ENCODE data around the gene ATAD3B.
A peak's percentile ranks its signal among the peaks of the same experiment; 100 is the strongest.

Gene ATAD3B

DNA sequence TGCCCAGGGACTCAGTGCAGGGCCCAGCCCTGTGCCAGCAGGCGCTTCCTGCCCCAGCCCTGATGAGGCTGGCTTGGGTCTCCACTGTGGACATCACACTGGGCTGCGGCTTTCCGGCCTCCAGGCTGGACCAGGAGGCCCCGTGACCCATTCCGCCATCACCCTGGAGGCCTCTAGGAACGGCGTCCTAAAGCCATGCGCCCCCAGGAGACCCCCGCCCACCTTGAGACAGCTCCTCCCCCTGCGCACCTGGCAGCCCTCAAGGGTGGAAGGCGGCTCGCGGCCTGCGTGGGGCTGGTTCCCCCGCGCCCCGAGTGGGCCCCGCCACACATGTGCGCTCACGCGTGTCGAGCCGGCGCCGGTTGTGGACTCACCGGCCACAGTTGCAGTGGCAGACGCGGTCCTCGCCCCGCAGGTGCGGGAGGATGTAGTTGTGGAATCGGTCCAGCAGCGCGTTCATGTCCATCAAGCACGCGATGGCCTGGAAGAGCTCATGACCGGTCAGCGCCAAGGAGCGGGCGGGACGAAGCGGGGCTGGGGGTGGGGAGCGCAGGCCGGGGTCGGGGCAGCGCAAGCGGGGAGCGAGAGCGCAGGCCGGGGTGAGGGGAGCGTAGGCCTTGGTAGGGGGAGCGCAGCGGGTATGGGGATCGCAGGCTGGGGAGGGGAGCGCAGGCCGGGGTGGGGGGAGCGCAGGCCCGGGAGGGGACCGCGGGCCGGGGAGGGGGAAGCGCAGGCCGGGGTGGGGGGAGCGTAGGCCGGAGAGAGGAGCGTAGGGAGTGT is 67.9 kb downstream of the ATAD3B start:
- Histone ChIP-seq H3K27ac (ENCODE audit: low read depth, low read length, poor library complexity, severe bottlenecking) (no peak overlapping the region), H4K20me1 (ENCODE audit: insufficient read depth, low read length) (no peaks in the 10 kb centered on the region), H3K9ac (ENCODE audit: low read length) (no peak overlapping the region), H3K4me3 (ENCODE audit: low read depth, low read length, poor library complexity, severe bottlenecking) (no peak overlapping the region), H3K27me3 (ENCODE audit: insufficient read depth, low read length) (no peaks in the 10 kb centered on the region; the same call in 1 of the 2 replicates), H3K9me3 (ENCODE audit: low read length) (no peaks in the 10 kb centered on the region), H2AFZ (ENCODE audit: low read length) (no peak overlapping the region), H3K4me1 (ENCODE audit: insufficient read depth, low read length, severe bottlenecking) (no peaks in the 10 kb centered on the region), H3F3A (ENCODE audit: insufficient read depth, low read length) (no peaks in the 10 kb centered on the region), H3K9me2 (ENCODE audit: low read depth, low read length) (no peaks in the 10 kb centered on the region), H3K36me3 (ENCODE audit: insufficient read depth, low read length) (peaks cover 27% of the 10 kb centered on the region), H3K4me2 (ENCODE audit: low read length) (no peak overlapping the region), H3K79me2 (ENCODE audit: insufficient read depth, low read length) (no peaks in the 10 kb centered on the region)
- TF ChIP-seq CTCF (IDR thresholded peaks at IDR 0.05; ENCODE audit: low read length) (no peak), EZH2 (IDR thresholded peaks at IDR 0.05; ENCODE audit: borderline replicate concordance, low read length) (no peak)

GRCh38 chr1:1540090-1540817 is 68.7 kb downstream of the ATAD3B start, which contains the start of gene TMEM240:
Gene TMEM240 (minus strand): TSS chr1:1540624. CDS start chr1:1540346, 278 bp downstream.
- Histone ChIP-seq H3K9me2 (ENCODE audit: low read depth, low read length) (no peaks in the 10 kb centered on the region), H3K4me3 (ENCODE audit: low read depth, low read length, poor library complexity, severe bottlenecking) (no peak within 1 kb of the TSS), H3K27ac (ENCODE audit: low read depth, low read length, poor library complexity, severe bottlenecking) (no peak within 1 kb of the TSS), H4K20me1 (ENCODE audit: insufficient read depth, low read length) (no peaks in the 10 kb centered on the region), H3F3A (ENCODE audit: insufficient read depth, low read length) (no peaks in the 10 kb centered on the region), H3K9ac (ENCODE audit: low read length) (no peak within 1 kb of the TSS), H3K36me3 (ENCODE audit: insufficient read depth, low read length) (peaks cover 27% of the 10 kb centered on the region), H3K4me2 (ENCODE audit: low read length) (peak within 1 kb of the TSS; percentile 6; the same call in 1 of the 2 replicates), H3K9me3 (ENCODE audit: low read length) (no peaks in the 10 kb centered on the region), H2AFZ (ENCODE audit: low read length) (no peak within 1 kb of the TSS), H3K4me1 (ENCODE audit: insufficient read depth, low read length, severe bottlenecking) (no peaks in the 10 kb centered on the region), H3K79me2 (ENCODE audit: insufficient read depth, low read length) (no peaks in the 10 kb centered on the region), H3K27me3 (ENCODE audit: insufficient read depth, low read length) (no peaks in the 10 kb centered on the region; the same call in 1 of the 2 replicates)
- TF ChIP-seq CTCF (IDR thresholded peaks at IDR 0.05; ENCODE audit: low read length): no peak
- no peak for TF ChIP-seq EZH2 (IDR thresholded peaks at IDR 0.05; ENCODE audit: borderline replicate concordance, low read length)

DNA sequence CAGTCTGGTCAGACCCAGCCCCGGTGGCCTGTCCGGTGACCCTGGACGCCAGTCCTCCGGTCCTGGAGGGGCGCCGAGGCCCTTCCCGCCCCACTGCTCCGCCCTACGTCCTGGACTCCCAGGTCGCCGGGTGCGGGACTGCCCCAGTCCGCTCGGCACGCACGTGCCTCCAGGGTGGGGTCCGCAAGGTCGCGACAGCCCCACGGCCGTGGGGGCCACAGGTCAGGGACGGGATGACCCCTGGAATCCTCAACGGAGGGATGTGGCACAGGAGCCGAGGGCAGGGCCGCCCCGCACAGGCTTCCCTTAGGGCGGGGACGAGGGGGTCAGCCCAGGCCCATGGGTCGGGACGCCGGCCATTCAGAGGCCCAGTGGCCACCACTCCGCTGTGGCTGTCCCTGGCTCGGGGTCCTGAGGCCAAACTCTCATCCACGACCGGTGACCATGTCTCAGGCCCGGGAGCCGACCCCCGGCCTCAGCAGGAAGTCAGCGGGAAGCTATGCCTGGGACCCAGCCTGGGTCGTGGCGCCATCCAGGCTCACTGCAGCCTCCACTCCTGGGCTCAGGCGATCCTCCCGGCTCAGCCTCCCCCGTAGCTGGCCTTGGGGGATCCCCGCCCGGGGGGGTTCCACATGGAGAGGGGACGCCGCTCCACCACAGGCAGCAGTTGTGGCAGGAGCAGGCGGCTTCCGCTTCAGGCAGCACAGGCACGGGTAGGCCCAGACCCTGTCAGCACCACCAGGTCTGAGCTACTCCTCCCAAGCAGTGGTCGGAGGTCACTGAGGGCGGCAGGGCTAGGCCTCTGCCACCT is 69.5 kb downstream of the ATAD3B start:
- Histone ChIP-seq H3K9me3 (ENCODE audit: low read length) (no peaks in the 10 kb centered on the region), H3F3A (ENCODE audit: insufficient read depth, low read length) (no peaks in the 10 kb centered on the region), H3K4me1 (ENCODE audit: insufficient read depth, low read length, severe bottlenecking) (no peaks in the 10 kb centered on the region), H3K27ac (ENCODE audit: low read depth, low read length, poor library complexity, severe bottlenecking) (no peak overlapping the region), H3K79me2 (ENCODE audit: insufficient read depth, low read length) (no peaks in the 10 kb centered on the region), H3K4me3 (ENCODE audit: low read depth, low read length, poor library complexity, severe bottlenecking) (no peak overlapping the region), H3K36me3 (ENCODE audit: insufficient read depth, low read length) (peaks cover 27% of the 10 kb centered on the region), H3K9me2 (ENCODE audit: low read depth, low read length) (no peaks in the 10 kb centered on the region), H3K9ac (ENCODE audit: low read length) (no peak overlapping the region), H3K4me2 (ENCODE audit: low read length) (peak overlapping the region; percentile 6; the same call in 1 of the 2 replicates), H2AFZ (ENCODE audit: low read length) (no peak overlapping the region), H4K20me1 (ENCODE audit: insufficient read depth, low read length) (no peaks in the 10 kb centered on the region), H3K27me3 (ENCODE audit: insufficient read depth, low read length) (no peaks in the 10 kb centered on the region; the same call in 1 of the 2 replicates)
- TF ChIP-seq CTCF (IDR thresholded peaks at IDR 0.05; ENCODE audit: low read length) (no peak), EZH2 (IDR thresholded peaks at IDR 0.05; ENCODE audit: borderline replicate concordance, low read length) (no peak)

Data from OCI-LY1 (cell line).